Breast epithelium (tissue), 3 donors: Measurements from ENCODE around the gene FXYD3.

Experiments
- CTCF ChIP-seq, 3 donors: fragments of 450-650 bp; IDR thresholded peaks; one replicate each; pipeline ENCODE4 v1.5.1; 2016 to 2017; ENCODE audit warnings: antibody characterized with exemption in 3 of 3, mild to moderate bottlenecking in 3 of 3, moderate library complexity in 3 of 3
- POLR2A ChIP-seq: fragments of 450-650 bp; IDR thresholded peaks from one replicate; pipeline ENCODE4 v1.6.1; 2016; ENCODE audit warnings: antibody characterized with exemption, mild to moderate bottlenecking, moderate library complexity
- POLR2AphosphoS5 ChIP-seq, 3 donors: sonication (generic); formaldehyde crosslinking; IDR thresholded peaks; one replicate each; pipeline ENCODE4 v1.6.1; 2017; ENCODE audit warnings: antibody characterized with exemption in 3 of 3

GRCh38 chr19:35110974-35111373 is 4.6 kb upstream of the FXYD3 start:
- TF ChIP-seq CTCF (IDR thresholded peaks at IDR 0.05) (no peak), POLR2A (no peak), POLR2AphosphoS5 (IDR thresholded peaks at IDR 0.05) (no peak)
